ENCODE measurements around the gene DRAXIN.
A peak's percentile ranks its signal among the peaks of the same experiment; 100 is the strongest.

Gene DRAXIN

GRCh38 chr1:11690397-11691301 is 861 bp upstream of the DRAXIN start:
- no peak for DNase-seq

GRCh38 chr1:11691928-11692711 is 610 bp downstream of the DRAXIN start:
- no peak for DNase-seq

- peak in 1 of 2 experiments; percentile 30 for DNase-seq
Observed at GRCh38 chr1:11693024-11693590, 1.6 kb downstream of the DRAXIN start.

GRCh38 chr1:11693917-11694316 is 2.4 kb downstream of the DRAXIN start:
- no peak for DNase-seq

GRCh38 chr1:11695861-11696260 is 4.4 kb downstream of the DRAXIN start:
- no peak for DNase-seq

- DNase-seq = no peak
Observed at GRCh38 chr1:11697188-11697892, 5.8 kb downstream of the DRAXIN start.

GRCh38 chr1:11697893-11698210 is 6.3 kb downstream of the DRAXIN start:
- no peak for DNase-seq

GRCh38 chr1:11700601-11701467 is 9.3 kb downstream of the DRAXIN start:
- no peak for DNase-seq

GRCh38 chr1:11701551-11701961 is 10.0 kb downstream of the DRAXIN start:
- DNase-seq = no peak

GRCh38 chr1:11701981-11702803 is 10.7 kb downstream of the DRAXIN start:
- DNase-seq = no peak

GRCh38 chr1:11703357-11704193 is 12.1 kb downstream of the DRAXIN start:
- DNase-seq = no peak

GRCh38 chr1:11704194-11704529 is 12.7 kb downstream of the DRAXIN start:
- no peak for DNase-seq

GRCh38 chr1:11704691-11705475 is 13.4 kb downstream of the DRAXIN start:
- DNase-seq = no peak

GRCh38 chr1:11705596-11705995 is 14.1 kb downstream of the DRAXIN start:
- no peak for DNase-seq

- no peak for DNase-seq
Observed at GRCh38 chr1:11706292-11706691, 14.8 kb downstream of the DRAXIN start.

GRCh38 chr1:11707621-11708276 is 16.2 kb downstream of the DRAXIN start:
- no peak for DNase-seq

GRCh38 chr1:11708554-11709350 is 17.2 kb downstream of the DRAXIN start:
- DNase-seq = no peak

- DNase-seq = no peak
Observed at GRCh38 chr1:11711490-11711889, 20.0 kb downstream of the DRAXIN start.
